ENCODE results near the gene EEFSEC.

The EEFSEC gene

DNA sequence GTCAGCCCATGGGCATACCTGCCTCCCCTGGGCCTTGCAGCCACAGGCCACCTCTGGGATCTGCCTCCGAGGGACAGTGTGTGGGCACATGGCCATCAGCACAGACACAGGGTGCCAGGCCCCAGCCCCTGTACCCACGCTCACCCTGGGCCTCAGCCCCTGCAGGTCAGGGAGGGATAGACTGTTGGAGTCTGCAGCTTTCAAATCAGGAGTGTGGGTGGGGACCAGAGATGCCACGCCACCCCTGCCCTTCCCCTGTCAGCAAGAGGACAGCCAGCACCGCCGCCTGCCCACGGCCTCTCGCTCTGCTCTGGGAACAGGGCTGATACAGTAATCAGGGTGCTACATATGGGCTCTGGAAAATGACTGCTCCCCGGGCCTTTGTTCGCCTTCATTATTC lies 240.8 kb downstream of the EEFSEC start:
- no peak for DNase-seq (ENCODE audit: extremely low spot score)
- TF ChIP-seq, protein P1, sequence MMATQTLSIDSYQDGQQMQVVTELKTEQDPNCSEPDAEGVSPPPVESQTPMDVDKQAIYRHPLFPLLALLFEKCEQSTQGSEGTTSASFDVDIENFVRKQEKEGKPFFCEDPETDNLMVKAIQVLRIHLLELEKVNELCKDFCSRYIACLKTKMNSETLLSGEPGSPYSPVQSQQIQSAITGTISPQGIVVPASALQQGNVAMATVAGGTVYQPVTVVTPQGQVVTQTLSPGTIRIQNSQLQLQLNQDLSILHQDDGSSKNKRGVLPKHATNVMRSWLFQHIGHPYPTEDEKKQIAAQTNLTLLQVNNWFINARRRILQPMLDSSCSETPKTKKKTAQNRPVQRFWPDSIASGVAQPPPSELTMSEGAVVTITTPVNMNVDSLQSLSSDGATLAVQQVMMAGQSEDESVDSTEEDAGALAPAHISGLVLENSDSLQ (IDR thresholded peaks at IDR 0.05), result no peak
- no peak for TF ChIP-seq L3MBTL2 (conservative IDR thresholded peaks at IDR 0.05)
- no peak for TF ChIP-seq BHLHE40 (IDR thresholded peaks at IDR 0.05; ENCODE audit: borderline replicate concordance)
- TF ChIP-seq LEF1 (IDR thresholded peaks at IDR 0.05; ENCODE audit: borderline replicate concordance), result no peak
- no peak for TF ChIP-seq HDGF (IDR thresholded peaks at IDR 0.05; ENCODE audit: borderline replicate concordance)
- TF ChIP-seq ELF4 (IDR thresholded peaks at IDR 0.05), result no peak
- TF ChIP-seq NFRKB (IDR thresholded peaks at IDR 0.05), result no peak
- TF ChIP-seq FOXK2 (IDR thresholded peaks at IDR 0.05), result no peak
- TF ChIP-seq FOXA1 (IDR thresholded peaks at IDR 0.05), result no peak
- TF ChIP-seq SUZ12 (IDR thresholded peaks at IDR 0.05), result no peak
- no peak for TF ChIP-seq SP1 (IDR thresholded peaks at IDR 0.05)
- no peak for TF ChIP-seq TARDBP (IDR thresholded peaks at IDR 0.05)
- ChIA-PET POLR2A (no interaction called here), CTCF (no interaction called here)

DNA sequence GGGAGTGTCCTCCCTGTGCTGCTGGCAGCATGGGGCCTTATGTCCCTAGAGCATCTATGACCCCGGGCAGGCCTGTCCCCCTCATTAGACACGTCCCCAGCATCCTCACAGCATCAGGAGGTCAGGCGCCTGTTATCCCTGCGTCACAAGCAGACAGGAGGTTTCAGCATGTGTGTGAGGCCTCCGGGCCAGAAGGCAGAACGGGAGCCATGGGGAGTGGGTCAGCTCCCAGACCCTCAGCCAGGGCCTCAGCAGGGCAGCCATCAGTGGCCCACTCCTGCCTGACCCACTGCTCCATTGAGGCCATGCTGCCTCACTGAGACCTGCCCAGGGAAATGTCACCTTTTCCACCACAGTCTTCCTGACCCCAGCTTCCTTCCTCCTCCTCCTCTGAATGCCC lies 241.8 kb downstream of the EEFSEC start:
- no peak for TF ChIP-seq BHLHE40 (IDR thresholded peaks at IDR 0.05; ENCODE audit: borderline replicate concordance)
- no peak for TF ChIP-seq FOXK2 (IDR thresholded peaks at IDR 0.05)
- TF ChIP-seq LEF1 (IDR thresholded peaks at IDR 0.05; ENCODE audit: borderline replicate concordance), result no peak
- no peak for TF ChIP-seq NFRKB (IDR thresholded peaks at IDR 0.05)
- no peak for TF ChIP-seq ARNT (IDR thresholded peaks at IDR 0.05)
- TF ChIP-seq SUZ12 (IDR thresholded peaks at IDR 0.05), result no peak
- no peak for TF ChIP-seq ELF4 (IDR thresholded peaks at IDR 0.05)
- no peak for TF ChIP-seq ZNF384 (IDR thresholded peaks at IDR 0.05)
- no peak for TF ChIP-seq CTBP1 (IDR thresholded peaks at IDR 0.05; ENCODE audit: borderline replicate concordance)
- no peak for TF ChIP-seq FOXM1 (IDR thresholded peaks at IDR 0.05; ENCODE audit: borderline replicate concordance)
- no peak for TF ChIP-seq SP1 (IDR thresholded peaks at IDR 0.05)
- TF ChIP-seq, protein P1 (IDR thresholded peaks at IDR 0.05), result no peak
- ChIA-PET POLR2A (no interaction called here), CTCF (no interaction called here)
- no peak for DNase-seq (ENCODE audit: extremely low spot score)

DNA sequence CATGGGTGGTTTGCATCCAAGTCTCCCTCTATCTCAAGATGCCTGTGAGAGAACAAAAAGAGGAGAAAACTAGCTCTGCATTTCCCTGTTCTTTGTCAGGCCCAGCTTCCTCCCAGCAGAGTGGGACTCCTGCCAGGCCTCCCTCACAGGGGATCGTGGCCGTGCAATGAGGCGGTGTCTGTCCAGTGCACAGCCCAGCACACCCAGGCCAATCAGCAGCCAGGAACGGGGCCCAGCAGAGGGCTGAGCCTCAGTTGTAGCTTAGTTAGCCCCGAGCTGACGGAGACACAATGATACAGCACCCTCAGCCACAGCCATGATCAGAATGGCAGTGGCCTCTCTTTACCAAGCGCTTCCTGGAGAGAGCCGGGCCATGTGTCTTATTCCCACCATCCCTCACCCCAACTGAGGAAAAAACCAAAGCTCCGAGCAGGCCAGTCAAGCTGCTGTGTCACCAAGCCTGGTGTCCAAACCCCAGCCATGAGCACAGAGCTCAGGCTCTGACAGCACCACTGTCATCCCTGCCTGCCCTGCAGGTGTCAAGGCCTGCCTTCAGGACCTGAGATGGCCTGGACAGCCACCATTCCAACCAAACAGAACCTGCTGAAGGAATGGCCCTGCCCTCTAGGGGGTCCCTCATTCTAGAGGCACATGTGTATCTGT lies 242.3 kb downstream of the EEFSEC start:
- TF ChIP-seq TARDBP (IDR thresholded peaks at IDR 0.05), result no peak
- TF ChIP-seq HDGF (IDR thresholded peaks at IDR 0.05; ENCODE audit: borderline replicate concordance), result no peak
- no peak for TF ChIP-seq CTBP1 (IDR thresholded peaks at IDR 0.05; ENCODE audit: borderline replicate concordance)
- CTCF ChIA-PET, result no interaction called here
- POLR2A ChIA-PET, result no interaction called here
- DNase-seq (ENCODE audit: extremely low spot score), result no peak

DNA sequence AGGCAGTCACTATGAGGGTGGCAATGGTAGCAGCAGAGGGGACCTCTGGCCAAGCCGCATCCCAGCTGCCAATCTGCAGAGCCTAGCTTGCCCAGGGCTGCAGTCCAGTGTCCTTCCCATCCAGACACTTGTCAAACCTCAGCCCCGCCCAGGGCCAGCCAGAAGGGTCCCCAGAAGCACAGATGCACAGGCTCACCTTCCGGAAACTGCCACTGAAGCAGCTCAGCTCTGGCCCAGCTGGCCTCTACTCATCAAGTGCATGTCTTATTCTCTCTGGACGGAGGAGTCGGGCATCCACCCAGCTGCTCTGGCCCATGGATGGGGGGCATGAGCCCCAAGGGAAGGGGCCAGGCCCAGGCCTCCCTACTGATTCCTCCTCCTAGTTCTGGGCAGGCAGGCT lies 244.2 kb downstream of the EEFSEC start:
- no peak for DNase-seq (ENCODE audit: extremely low spot score)
- ChIA-PET CTCF (no interaction called here), POLR2A (no interaction called here)
- no peak for TF ChIP-seq BHLHE40 (IDR thresholded peaks at IDR 0.05; ENCODE audit: borderline replicate concordance)
- no peak for TF ChIP-seq FOXA1 (IDR thresholded peaks at IDR 0.05)
- TF ChIP-seq NFRKB (IDR thresholded peaks at IDR 0.05), result no peak
- no peak for TF ChIP-seq HDGF (IDR thresholded peaks at IDR 0.05; ENCODE audit: borderline replicate concordance)
- no peak for TF ChIP-seq FOXK2 (IDR thresholded peaks at IDR 0.05)
- TF ChIP-seq L3MBTL2 (conservative IDR thresholded peaks at IDR 0.05), result no peak
- TF ChIP-seq ELF4 (IDR thresholded peaks at IDR 0.05), result no peak

DNA sequence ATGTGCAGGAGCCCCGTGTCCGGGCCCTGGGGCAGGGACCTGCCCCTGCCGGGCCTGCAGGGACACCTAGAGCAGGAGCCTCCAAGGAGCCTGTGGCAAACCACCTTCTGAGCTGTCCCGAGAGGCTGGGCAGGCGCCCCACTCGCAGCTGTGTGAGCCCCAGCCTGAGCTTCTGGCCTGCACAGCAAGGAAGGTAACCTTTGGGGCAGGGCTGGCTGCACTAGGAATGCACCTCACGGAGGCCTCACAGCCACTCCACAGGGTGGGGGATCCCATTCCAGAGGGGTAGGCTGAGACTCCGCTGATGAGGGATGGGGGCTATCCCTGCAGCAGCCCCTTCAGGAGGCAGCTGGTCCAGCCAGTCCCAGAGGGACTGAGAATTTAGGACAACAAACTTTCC lies 245.3 kb downstream of the EEFSEC start:
- ChIA-PET POLR2A (interaction anchor here (0.5 kb wide), 1 partner anchor 201 kb away, joined by 3 read pairs; no protein-coding TSS in a partner anchor), CTCF (interaction anchor here (1.3 kb wide), 1 partner anchor 14 kb away, joined by 4 read pairs; no protein-coding TSS in a partner anchor)
- no peak for TF ChIP-seq ARNT (IDR thresholded peaks at IDR 0.05)
- TF ChIP-seq CTBP1 (IDR thresholded peaks at IDR 0.05; ENCODE audit: borderline replicate concordance), result no peak
- no peak for TF ChIP-seq FOXM1 (IDR thresholded peaks at IDR 0.05; ENCODE audit: borderline replicate concordance)
- TF ChIP-seq FOXA1 (IDR thresholded peaks at IDR 0.05), result no peak
- TF ChIP-seq, protein P1 (IDR thresholded peaks at IDR 0.05), result no peak
- no peak for TF ChIP-seq BHLHE40 (IDR thresholded peaks at IDR 0.05; ENCODE audit: borderline replicate concordance)
- TF ChIP-seq SP1 (IDR thresholded peaks at IDR 0.05), result no peak
- no peak for TF ChIP-seq HDGF (IDR thresholded peaks at IDR 0.05; ENCODE audit: borderline replicate concordance)
- no peak for TF ChIP-seq TARDBP (IDR thresholded peaks at IDR 0.05)
- TF ChIP-seq NFRKB (IDR thresholded peaks at IDR 0.05), result no peak
- no peak for TF ChIP-seq ELF4 (IDR thresholded peaks at IDR 0.05)
- TF ChIP-seq FOXK2 (IDR thresholded peaks at IDR 0.05), result no peak
- no peak for TF ChIP-seq L3MBTL2 (conservative IDR thresholded peaks at IDR 0.05)
- DNase-seq (ENCODE audit: extremely low spot score), result no peak

DNA sequence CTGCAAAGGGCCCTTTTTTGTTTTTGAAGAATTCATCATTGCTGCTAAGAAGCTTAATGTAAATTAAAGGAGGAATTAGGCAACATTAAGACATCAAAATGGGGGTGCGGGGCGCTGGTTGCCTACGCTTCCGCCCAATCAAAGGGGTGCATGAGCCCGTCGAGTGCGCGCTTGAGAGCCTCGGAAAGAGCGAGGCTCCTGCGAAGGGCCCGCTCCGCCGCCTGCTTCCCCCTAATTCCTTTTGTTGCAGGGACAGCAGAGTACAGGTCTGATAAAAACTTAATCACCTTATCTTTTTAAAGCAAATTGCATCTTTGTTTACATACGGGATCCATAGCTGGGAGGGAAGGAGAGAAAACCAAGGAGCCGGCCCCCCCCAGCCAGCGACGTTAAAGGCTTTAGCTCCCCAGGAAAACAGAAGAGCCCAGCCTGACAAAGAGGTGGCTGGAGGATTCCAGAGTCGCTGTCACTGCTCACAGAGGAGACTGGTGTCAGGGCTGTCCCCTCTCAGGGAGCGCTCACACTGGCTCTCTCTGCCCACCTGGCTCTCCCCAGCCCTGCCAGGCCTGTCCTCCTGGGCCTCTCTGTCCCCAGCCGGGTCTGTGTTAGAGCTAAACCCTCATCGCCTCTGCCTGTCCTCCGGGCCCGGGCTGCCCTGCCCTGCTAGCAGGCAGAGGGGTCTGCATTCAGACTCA lies 246.1 kb downstream of the EEFSEC start:
- no peak for DNase-seq (ENCODE audit: extremely low spot score)
- POLR2A ChIA-PET, result no interaction called here
- TF ChIP-seq, protein P1 (IDR thresholded peaks at IDR 0.05), result no peak
- TF ChIP-seq ZNF384 (IDR thresholded peaks at IDR 0.05), result no peak
- no peak for TF ChIP-seq SP1 (IDR thresholded peaks at IDR 0.05)
- no peak for TF ChIP-seq L3MBTL2 (conservative IDR thresholded peaks at IDR 0.05)
- TF ChIP-seq TARDBP (IDR thresholded peaks at IDR 0.05), result no peak
- no peak for TF ChIP-seq FOXM1 (IDR thresholded peaks at IDR 0.05; ENCODE audit: borderline replicate concordance)
- TF ChIP-seq CTBP1 (IDR thresholded peaks at IDR 0.05; ENCODE audit: borderline replicate concordance), result no peak
- no peak for TF ChIP-seq FOXA1 (IDR thresholded peaks at IDR 0.05)
- no peak for TF ChIP-seq BHLHE40 (IDR thresholded peaks at IDR 0.05; ENCODE audit: borderline replicate concordance)
- no peak for TF ChIP-seq ELF4 (IDR thresholded peaks at IDR 0.05)
- TF ChIP-seq NFRKB (IDR thresholded peaks at IDR 0.05), result no peak
- no peak for TF ChIP-seq FOXK2 (IDR thresholded peaks at IDR 0.05)
- no peak for TF ChIP-seq ARNT (IDR thresholded peaks at IDR 0.05)
- CTCF ChIA-PET, result interaction anchor here (1.3 kb wide), 1 partner anchor 13 kb away, joined by 4 read pairs; no protein-coding TSS in a partner anchor

Data from HEK293T (cell line).